Loucy (cell line): ENCODE data around the gene LYSET.

Experiments used
- CTCF ChIP-seq: fragments of 200-600 bp; sonication (generic); conservative IDR thresholded peaks from 2 replicates; pipeline ENCODE4 v1.5.1; 2014; ENCODE audit warnings: mild to moderate bottlenecking, antibody characterized with exemption, low read length
- EZH2phosphoT487 ChIP-seq: fragments of 200-600 bp; IDR thresholded peaks from 2 replicates; pipeline ENCODE4 v1.6.1; 2018; ENCODE audit warnings: antibody characterized with exemption, mild to moderate bottlenecking, moderate library complexity, borderline replicate concordance

GRCh38 chr14:93186956-93187355, 1.8 kb downstream of the LYSET start:
- TF ChIP-seq CTCF (no peak), EZH2phosphoT487 (no peak)
